Mammary epithelial cell (primary cell): ENCODE data around the gene CREB5.

Experiments
- EZH2 ChIP-seq: IDR thresholded peaks from 2 replicates; pipeline ENCODE4 v1.6.1; 2012; ENCODE audit warnings: low read length, inconsistent platforms, borderline replicate concordance
- TF ChIP-seq, protein P1 (sequence below), 2 donors: IDR thresholded peaks in 1 of 2; conservative IDR thresholded peaks in 1 of 2; 2 replicates each; pipeline ENCODE4 v1.5.1; 2011 to 2012; ENCODE audit warnings: inconsistent platforms in 2 of 2, low read length in 2 of 2, mild to moderate bottlenecking in 2 of 2, control low read depth in 1 of 2, low read depth in 1 of 2; ENCODE audit not compliant: insufficient read depth in 1 of 2; ENCODE audit errors: extremely low read depth in 1 of 2

DNA sequence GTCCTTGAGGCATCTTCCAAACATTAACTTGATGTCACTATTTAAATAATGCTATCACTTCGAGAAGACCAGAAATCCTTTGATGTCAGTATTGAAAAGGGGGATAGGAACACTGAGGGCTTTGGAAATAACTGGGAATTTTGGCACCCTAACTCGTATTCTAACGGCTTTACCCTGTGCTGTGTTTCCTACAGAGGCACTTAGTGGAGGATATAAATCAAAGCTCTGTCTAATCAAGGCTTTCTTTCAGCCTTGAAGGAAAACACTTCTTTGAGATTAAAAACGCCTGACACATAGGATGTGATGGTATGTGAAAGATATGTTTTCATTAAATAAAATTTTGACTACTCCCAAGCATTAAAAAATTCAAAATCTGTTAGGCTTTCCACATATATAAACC lies 62.3 kb downstream of the CREB5 start:
- TF ChIP-seq, protein P1, sequence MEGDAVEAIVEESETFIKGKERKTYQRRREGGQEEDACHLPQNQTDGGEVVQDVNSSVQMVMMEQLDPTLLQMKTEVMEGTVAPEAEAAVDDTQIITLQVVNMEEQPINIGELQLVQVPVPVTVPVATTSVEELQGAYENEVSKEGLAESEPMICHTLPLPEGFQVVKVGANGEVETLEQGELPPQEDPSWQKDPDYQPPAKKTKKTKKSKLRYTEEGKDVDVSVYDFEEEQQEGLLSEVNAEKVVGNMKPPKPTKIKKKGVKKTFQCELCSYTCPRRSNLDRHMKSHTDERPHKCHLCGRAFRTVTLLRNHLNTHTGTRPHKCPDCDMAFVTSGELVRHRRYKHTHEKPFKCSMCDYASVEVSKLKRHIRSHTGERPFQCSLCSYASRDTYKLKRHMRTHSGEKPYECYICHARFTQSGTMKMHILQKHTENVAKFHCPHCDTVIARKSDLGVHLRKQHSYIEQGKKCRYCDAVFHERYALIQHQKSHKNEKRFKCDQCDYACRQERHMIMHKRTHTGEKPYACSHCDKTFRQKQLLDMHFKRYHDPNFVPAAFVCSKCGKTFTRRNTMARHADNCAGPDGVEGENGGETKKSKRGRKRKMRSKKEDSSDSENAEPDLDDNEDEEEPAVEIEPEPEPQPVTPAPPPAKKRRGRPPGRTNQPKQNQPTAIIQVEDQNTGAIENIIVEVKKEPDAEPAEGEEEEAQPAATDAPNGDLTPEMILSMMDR (conservative IDR thresholded peaks at IDR 0.05 in 1 of 2, IDR thresholded peaks at IDR 0.05 in 1 of 2; ENCODE audit: extremely low read depth in 1 of 2, insufficient read depth in 1 of 2, low read depth in 1 of 2, low read length in 2 of 2): no peak
- TF ChIP-seq EZH2: no peak
